Chondrocyte (in vitro differentiated cells): Measurements from ENCODE around the gene PLXND1. TPM values are rescaled to one million over a fixed set of nuclear protein-coding genes. Genes with fewer than 3 reads are reported as not detected.

Experiments
- DNase-seq: peaks from one replicate; pipeline ENCODE4 v3.0.0; 2021; ENCODE audit warnings: mixed read lengths, low spot score
- H3K27ac Mint-ChIP-seq: one replicate; pipeline ENCODE4 v1.8.0; 2021; ENCODE audit warnings: mild to moderate bottlenecking, moderate library complexity, mixed read lengths; ENCODE audit not compliant: unreplicated experiment
- H3K27me3 Mint-ChIP-seq: 2 replicates; pipeline ENCODE4 v1.8.0; 2021; ENCODE audit warnings: low read depth, mixed read lengths
- H3K36me3 Mint-ChIP-seq: 2 replicates; pipeline ENCODE4 v1.8.0; 2021; ENCODE audit warnings: low read depth, mixed read lengths
- H3K4me1 Mint-ChIP-seq: 2 replicates; pipeline ENCODE4 v1.8.0; 2021; ENCODE audit warnings: low read depth, mild to moderate bottlenecking, mixed read lengths
- H3K4me3 Mint-ChIP-seq: one replicate; pipeline ENCODE4 v1.8.0; 2021; ENCODE audit warnings: mild to moderate bottlenecking, moderate library complexity, mixed read lengths; ENCODE audit not compliant: unreplicated experiment
- H3K9me3 Mint-ChIP-seq: 2 replicates; pipeline ENCODE4 v1.8.0; 2021; ENCODE audit warnings: low read depth, mixed read lengths
- CTCF ChIP-seq: fragments of 200-600 bp; sonication (generic); IDR thresholded peaks from 2 replicates; pipeline ENCODE4 v1.5.0; 2021; ENCODE audit warnings: antibody characterized with exemption, mild to moderate bottlenecking, moderate library complexity
- total RNA-seq: library from RNA; stranded (reverse); gene quantifications from 3 replicates; pipeline ENCODE4 v1.2.1, GENCODE V29; 2021

PLXND1 gene
- total RNA-seq, 1 donor from 2014 or later = 267 TPM

DNA sequence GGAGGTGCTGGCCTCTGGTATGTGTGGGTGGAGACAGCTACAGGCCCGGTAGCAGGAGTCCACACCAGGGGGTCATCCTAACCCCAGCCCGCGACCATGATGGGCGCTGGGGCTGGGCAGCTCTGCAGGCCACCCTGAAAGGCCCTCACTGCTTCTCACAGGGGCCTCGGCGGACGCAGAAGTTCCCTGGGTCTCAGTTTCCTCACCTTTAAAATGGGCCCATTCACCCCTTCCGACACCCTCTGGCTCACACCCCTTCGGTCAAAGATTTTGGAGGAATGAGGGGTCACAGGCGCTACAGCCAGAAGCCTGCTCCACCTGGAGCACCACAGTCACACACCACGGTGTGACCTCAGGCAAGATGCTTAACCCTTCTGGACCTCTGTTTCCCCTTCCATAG, 8.0 kb downstream of the PLXND1 start:
- H3K4me1 Mint-ChIP-seq = peaks cover 98% of the 10 kb centered on the region

GRCh38 chr3:129598000-129598381, 8.5 kb downstream of the PLXND1 start:
- TF ChIP-seq CTCF = no peak
- Mint-ChIP-seq H3K4me1 (peaks cover 98% of the 10 kb centered on the region), H3K27ac (peak overlapping the region; percentile 99), H3K4me3 (peak overlapping the region; percentile 53), H3K36me3 (no peaks in the 10 kb centered on the region), H3K27me3 (no peaks in the 10 kb centered on the region), H3K9me3 (no peaks in the 10 kb centered on the region)
- no peak for DNase-seq

More for the DNA sequence above, 8.0 kb downstream of the PLXND1 start:
- no peak for DNase-seq
- Mint-ChIP-seq H3K27me3 (no peaks in the 10 kb centered on the region), H3K4me3 (peak overlapping the region; percentile 53), H3K9me3 (no peaks in the 10 kb centered on the region), H3K27ac (peak overlapping the region; percentile 99), H3K36me3 (no peaks in the 10 kb centered on the region)
- no peak for TF ChIP-seq CTCF

DNA sequence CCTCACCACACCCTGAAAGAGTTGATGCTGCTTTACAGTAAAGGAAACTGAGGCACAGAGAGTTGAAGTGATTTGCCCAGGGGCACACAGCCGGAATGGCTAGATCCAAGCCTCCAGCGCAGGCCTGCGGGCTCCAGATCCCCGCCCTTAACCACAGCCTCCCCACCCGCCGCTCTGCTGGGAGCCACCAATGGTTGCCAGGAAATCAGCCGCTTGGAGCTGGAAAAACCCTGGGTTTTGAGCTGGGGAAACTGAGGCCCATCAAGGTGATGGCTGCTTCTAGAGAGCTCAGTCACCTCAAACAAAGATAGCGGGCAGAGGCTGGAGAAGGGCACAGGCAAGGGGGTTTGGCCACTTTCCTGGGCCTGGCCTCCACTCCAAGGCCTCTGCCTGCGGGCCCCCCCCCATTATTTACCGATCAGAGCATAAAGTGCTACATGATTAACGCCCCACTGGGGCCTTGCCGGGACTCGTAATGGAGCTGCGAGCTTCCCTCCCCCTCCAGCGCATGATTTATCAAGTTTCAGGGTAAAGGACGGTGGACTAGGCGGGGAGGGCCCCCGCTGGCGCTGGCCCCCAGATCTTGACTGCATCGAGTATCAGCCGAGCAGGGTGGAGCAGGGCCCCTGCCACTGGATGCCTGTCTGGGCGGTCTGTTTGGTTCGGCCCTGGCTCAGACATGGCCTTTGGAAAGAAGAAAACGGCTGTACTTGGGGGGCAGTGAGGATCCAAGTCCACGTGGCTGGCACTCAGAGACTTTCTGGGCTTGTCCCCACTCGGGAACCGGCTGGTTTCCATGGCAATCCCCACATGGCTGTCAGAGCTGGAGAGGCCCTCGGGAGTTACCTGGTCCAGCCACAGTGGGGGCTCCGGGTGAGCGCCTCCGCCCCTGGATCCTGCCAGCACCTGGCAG, 9.1 kb downstream of the PLXND1 start:
- DNase-seq = no peak
- TF ChIP-seq CTCF = no peak
- H3K27me3 Mint-ChIP-seq = no peaks in the 10 kb centered on the region
- H3K9me3 Mint-ChIP-seq = no peaks in the 10 kb centered on the region
- peak overlapping the region; percentile 99 for H3K27ac Mint-ChIP-seq
- peak overlapping the region; percentile 53 for H3K4me3 Mint-ChIP-seq
- peaks cover 96% of the 10 kb centered on the region for H3K4me1 Mint-ChIP-seq
- no peaks in the 10 kb centered on the region for H3K36me3 Mint-ChIP-seq

GRCh38 chr3:129596194-129597086, 10.0 kb downstream of the PLXND1 start:
- Mint-ChIP-seq H3K27me3 (no peaks in the 10 kb centered on the region), H3K36me3 (peaks cover 3% of the 10 kb centered on the region), H3K4me1 (peaks cover 96% of the 10 kb centered on the region), H3K4me3 (peak overlapping the region; percentile 53), H3K27ac (peak overlapping the region; percentile 99), H3K9me3 (no peaks in the 10 kb centered on the region)
- DNase-seq = no peak
- peak; percentile 26 for TF ChIP-seq CTCF
